ENCODE results near the gene C5orf47. TPM values are rescaled to one million over a fixed set of nuclear protein-coding genes. Genes with fewer than 3 reads are reported as not detected.
"Not testable (repeated sequence)": the region's sequence is repeated elsewhere in the genome, so short reads cannot be mapped to it uniquely, and the experiment has no call there.

Gene C5orf47
- total and polyA plus RNA-seq, 2 donors (not counting 1 experiment from before 2014, with no cell fraction given), result not detected

GRCh38 chr5:174010365-174010764, 21.4 kb downstream of the C5orf47 start:
- ATAC-seq (ENCODE audit: low read depth), result no peak
- ChIA-PET POLR2A (no interaction called here), CTCF (no interaction called here)

GRCh38 chr5:174011441-174011840, 22.5 kb downstream of the C5orf47 start:
- no peak overlapping the region for H3K27ac ChIP-seq (ENCODE audit: low read length in 2 of 2)
- no peak for DNase-seq
- no peaks in the 10 kb centered on the region for H4K20me1 ChIP-seq (ENCODE audit: control insufficient read depth, insufficient read depth, low read length, poor library complexity, severe bottlenecking)
- TF ChIP-seq CTCF (IDR thresholded peaks at IDR 0.05) (no peak), EZH2 (IDR thresholded peaks at IDR 0.05; ENCODE audit: borderline replicate concordance, insufficient read depth, low read depth, low read length, poor library complexity, severe bottlenecking) (no peak)
- ATAC-seq (ENCODE audit: low read depth), result no peak
- H3K4me1 Mint-ChIP-seq, result no peaks in the 10 kb centered on the region
- no peak overlapping the region for H3K4me2 ChIP-seq (replicated peaks; ENCODE audit: low read depth, low read length, poor library complexity, severe bottlenecking)
- no peak overlapping the region for H3K4me3 Mint-ChIP-seq
- no peaks in the 10 kb centered on the region for H3K36me3 ChIP-seq (replicated peaks in 1 of 2; ENCODE audit: control extremely low read depth in 1 of 2, control insufficient read depth in 1 of 2, extremely low read depth in 1 of 2, insufficient read depth in 2 of 2, low read length in 1 of 2)
- POLR2A ChIA-PET, result no interaction called here
- H3K27ac Mint-ChIP-seq, result no peak overlapping the region
- H3K9ac ChIP-seq (ENCODE audit: low read length), result no peak overlapping the region
- no peaks in the 10 kb centered on the region for H3K27me3 ChIP-seq (replicated peaks in 1 of 4; ENCODE audit: control extremely low read depth in 1 of 4, control insufficient read depth in 3 of 4, insufficient read depth in 4 of 4, low read length in 3 of 4)
- no CpG with 5 or more reads among the region's 3 CpGs for WGBS (ENCODE audit: insufficient coverage)
- intact Hi-C loops (cut with micrococcal nuclease), result no loop called here
- H3K9me3 ChIP-seq (ENCODE audit: control extremely low read depth in 1 of 3, control insufficient read depth in 2 of 3, insufficient read depth in 1 of 3, low read length in 2 of 3), result no peaks in the 10 kb centered on the region
- no peak overlapping the region for H3K4me3 ChIP-seq (ENCODE audit: control extremely low read depth in 1 of 5, extremely low read depth in 1 of 5, insufficient read depth in 1 of 5, low read depth in 2 of 5, low read length in 4 of 5)
- no peaks in the 10 kb centered on the region for H3K9me3 Mint-ChIP-seq (ENCODE audit: insufficient read depth)
- CTCF ChIA-PET, result no interaction called here
- H3K79me2 ChIP-seq (ENCODE audit: control insufficient read depth, insufficient read depth, low read length), result no peaks in the 10 kb centered on the region
- peaks cover 15% of the 10 kb centered on the region for H3K27me3 Mint-ChIP-seq
- H2AFZ ChIP-seq (ENCODE audit: insufficient read depth, low read depth, low read length, poor library complexity, severe bottlenecking), result no peak overlapping the region
- H3K4me1 ChIP-seq (ENCODE audit: control insufficient read depth in 2 of 2, insufficient read depth in 2 of 2, low read length in 2 of 2), result no peaks in the 10 kb centered on the region

More at GRCh38 chr5:174010365-174010764, 21.4 kb downstream of the C5orf47 start:
- intact Hi-C loops (cut with micrococcal nuclease), result no loop called here
- TF ChIP-seq CTCF (IDR thresholded peaks at IDR 0.05) (no peak), EZH2 (IDR thresholded peaks at IDR 0.05; ENCODE audit: borderline replicate concordance, insufficient read depth, low read depth, low read length, poor library complexity, severe bottlenecking) (no peak)
- H3K36me3 ChIP-seq (replicated peaks in 1 of 2; ENCODE audit: control extremely low read depth in 1 of 2, control insufficient read depth in 1 of 2, extremely low read depth in 1 of 2, insufficient read depth in 2 of 2, low read length in 1 of 2), result no peaks in the 10 kb centered on the region
- no peak for DNase-seq
- H3K4me3 ChIP-seq (ENCODE audit: control extremely low read depth in 1 of 5, extremely low read depth in 1 of 5, insufficient read depth in 1 of 5, low read depth in 2 of 5, low read length in 4 of 5), result no peak overlapping the region
- Mint-ChIP-seq H3K27me3 (peaks cover 21% of the 10 kb centered on the region), H3K4me1 (no peaks in the 10 kb centered on the region), H3K27ac (no peak overlapping the region), H3K4me3 (no peak overlapping the region), H3K9me3 (ENCODE audit: insufficient read depth) (no peaks in the 10 kb centered on the region)
- H3K9ac ChIP-seq (ENCODE audit: low read length), result no peak overlapping the region
- no CpG with 5 or more reads among the region's 1 CpG for WGBS (ENCODE audit: insufficient coverage)
- H3K79me2 ChIP-seq (ENCODE audit: control insufficient read depth, insufficient read depth, low read length), result no peaks in the 10 kb centered on the region
- no peaks in the 10 kb centered on the region for H3K9me3 ChIP-seq (ENCODE audit: control extremely low read depth in 1 of 3, control insufficient read depth in 2 of 3, insufficient read depth in 1 of 3, low read length in 2 of 3)
- no peaks in the 10 kb centered on the region for H3K27me3 ChIP-seq (replicated peaks in 1 of 4; ENCODE audit: control extremely low read depth in 1 of 4, control insufficient read depth in 3 of 4, insufficient read depth in 4 of 4, low read length in 3 of 4)
- no peaks in the 10 kb centered on the region for H3K4me1 ChIP-seq (ENCODE audit: control insufficient read depth in 2 of 2, insufficient read depth in 2 of 2, low read length in 2 of 2)
- no peaks in the 10 kb centered on the region for H4K20me1 ChIP-seq (ENCODE audit: control insufficient read depth, insufficient read depth, low read length, poor library complexity, severe bottlenecking)
- no peak overlapping the region for H2AFZ ChIP-seq (ENCODE audit: insufficient read depth, low read depth, low read length, poor library complexity, severe bottlenecking)
- H3K27ac ChIP-seq (ENCODE audit: low read length in 2 of 2), result no peak overlapping the region
- no peak overlapping the region for H3K4me2 ChIP-seq (replicated peaks; ENCODE audit: low read depth, low read length, poor library complexity, severe bottlenecking)

GRCh38 chr5:174020069-174020927, 31.3 kb downstream of the C5orf47 start:
- CTCF ChIA-PET; H3K36me3 ChIP-seq (replicated peaks in 1 of 2; ENCODE audit: control extremely low read depth in 1 of 2, control insufficient read depth in 1 of 2, extremely low read depth in 1 of 2, insufficient read depth in 2 of 2, low read length in 1 of 2); H3K9me3 Mint-ChIP-seq (ENCODE audit: insufficient read depth); H3K27ac ChIP-seq (ENCODE audit: low read length in 2 of 2); POLR2A ChIA-PET; H3K9ac ChIP-seq (ENCODE audit: low read length); H3K4me3 ChIP-seq (ENCODE audit: control extremely low read depth in 1 of 5, extremely low read depth in 1 of 5, insufficient read depth in 1 of 5, low read depth in 2 of 5, low read length in 4 of 5); H3K9me3 ChIP-seq (ENCODE audit: control extremely low read depth in 1 of 3, control insufficient read depth in 2 of 3, insufficient read depth in 1 of 3, low read length in 2 of 3); intact Hi-C loops (cut with micrococcal nuclease); H3K27ac Mint-ChIP-seq; H3K4me2 ChIP-seq (replicated peaks; ENCODE audit: low read depth, low read length, poor library complexity, severe bottlenecking); H3K4me3 Mint-ChIP-seq; H3K4me1 ChIP-seq (ENCODE audit: control insufficient read depth in 2 of 2, insufficient read depth in 2 of 2, low read length in 2 of 2); H3K4me1 Mint-ChIP-seq; H3K79me2 ChIP-seq (ENCODE audit: control insufficient read depth, insufficient read depth, low read length); H4K20me1 ChIP-seq (ENCODE audit: control insufficient read depth, insufficient read depth, low read length, poor library complexity, severe bottlenecking); ATAC-seq (ENCODE audit: low read depth); DNase-seq; H2AFZ ChIP-seq (ENCODE audit: insufficient read depth, low read depth, low read length, poor library complexity, severe bottlenecking): not testable (repeated sequence)
- peaks cover 31% of the 10 kb centered on the region for H3K27me3 Mint-ChIP-seq
- H3K27me3 ChIP-seq (replicated peaks in 1 of 4; ENCODE audit: control extremely low read depth in 1 of 4, control insufficient read depth in 3 of 4, insufficient read depth in 4 of 4, low read length in 3 of 4), result peaks cover 0 to 14% (median 5%) of the 10 kb centered on the region in 4 experiments
- no CpG with 5 or more reads among the region's 19 CpGs for WGBS (ENCODE audit: insufficient coverage)
